Neural crest cell (in vitro differentiated cells): Measurements from ENCODE around the gene DNAJB9. TPM values are rescaled to one million over a fixed set of nuclear protein-coding genes. Genes with fewer than 3 reads are reported as not detected.

Experiments
- DNase-seq: peaks from one replicate; pipeline ENCODE4 v3.0.0; 2021; ENCODE audit warnings: low read depth, mixed read lengths, low spot score
- H3K27ac Mint-ChIP-seq: one replicate; pipeline ENCODE4 v1.8.0; 2021; ENCODE audit warnings: mild to moderate bottlenecking, mixed read lengths; ENCODE audit not compliant: unreplicated experiment
- H3K27me3 Mint-ChIP-seq: 2 replicates; pipeline ENCODE4 v1.8.0; 2021; ENCODE audit warnings: low read depth, mild to moderate bottlenecking, mixed read lengths
- H3K36me3 Mint-ChIP-seq: 2 replicates; pipeline ENCODE4 v1.8.0; 2021; ENCODE audit warnings: low read depth, mild to moderate bottlenecking, mixed read lengths
- H3K4me1 Mint-ChIP-seq: 2 replicates; pipeline ENCODE4 v1.8.0; 2021; ENCODE audit warnings: mixed read lengths
- H3K4me3 Mint-ChIP-seq: one replicate; pipeline ENCODE4 v1.8.0; 2021; ENCODE audit warnings: mild to moderate bottlenecking, mixed read lengths
- H3K9me3 Mint-ChIP-seq: 2 replicates; pipeline ENCODE4 v1.8.0; 2021; ENCODE audit warnings: mixed read lengths
- CTCF ChIP-seq: fragments of 200-600 bp; sonication (generic); conservative IDR thresholded peaks from 2 replicates; pipeline ENCODE4 v1.5.0; 2021; ENCODE audit warnings: antibody characterized with exemption, mild to moderate bottlenecking
- long read RNA-seq: library from polyadenylated mRNA; unstranded; transcript quantifications from one replicate; pipeline ENCODE4 v2.0.0, GENCODE V29; 2020
- total RNA-seq: library from RNA; stranded (reverse); gene quantifications from 2 replicates; pipeline ENCODE4 v1.2.1, GENCODE V29; 2021

The DNAJB9 gene
- total RNA-seq, result 9.5 and 10.0 TPM in 2 replicates
- long read RNA-seq, transcript DNAJB9-201 (3 exons, 2,715 nt), result major isoform, 65 of 69 reads
- long read RNA-seq, partial matches to known transcripts, result 3 of 69 reads
- long read RNA-seq, other reads (novel, unspliced or antisense), result 0 of 69 reads

- peaks cover 10% of the 10 kb centered on the region for H3K36me3 Mint-ChIP-seq
- H3K4me1 Mint-ChIP-seq, result peaks cover 37% of the 10 kb centered on the region
- TF ChIP-seq CTCF, result no peak
- peak within 1 kb of the TSS; percentile 93 for H3K4me3 Mint-ChIP-seq
- H3K27ac Mint-ChIP-seq, result peak within 1 kb of the TSS; percentile 99
- peak; percentile 96 for DNase-seq
- no peaks in the 10 kb centered on the region for H3K9me3 Mint-ChIP-seq
- no peaks in the 10 kb centered on the region for H3K27me3 Mint-ChIP-seq
These were observed at the start of gene DNAJB9, which contains the start of gene THAP5 for GRCh38 chr7:108569381-108570145. DNAJB9 (plus strand) TSS chr7:108569874; CDS start chr7:108571727, 1,853 bp downstream. THAP5 (minus strand) TSS chr7:108569706; CDS start chr7:108569569, 137 bp downstream.

- Mint-ChIP-seq H3K4me1 (peaks cover 28% of the 10 kb centered on the region), H3K27me3 (no peaks in the 10 kb centered on the region), H3K36me3 (peaks cover under 1% of the 10 kb centered on the region), H3K9me3 (no peaks in the 10 kb centered on the region), H3K27ac (no peak overlapping the region), H3K4me3 (peak overlapping the region; percentile 94)
- TF ChIP-seq CTCF, result no peak
- no peak for DNase-seq
These were observed 46.9 kb upstream of the DNAJB9 start for GRCh38 chr7:108522780-108523179.

GRCh38 chr7:108525327-108525984 lies 44.2 kb upstream of the DNAJB9 start:
- Mint-ChIP-seq H3K36me3 (no peaks in the 10 kb centered on the region), H3K27ac (peak overlapping the region; percentile 97), H3K4me3 (peak overlapping the region; percentile 94), H3K27me3 (no peaks in the 10 kb centered on the region), H3K9me3 (no peaks in the 10 kb centered on the region), H3K4me1 (peaks cover 32% of the 10 kb centered on the region)
- no peak for TF ChIP-seq CTCF
- no peak for DNase-seq

GRCh38 chr7:108525985-108526767 lies 43.5 kb upstream of the DNAJB9 start, which contains the start of gene PNPLA8:
PNPLA8 (minus strand) TSS chr7:108526135; CDS start chr7:108515491, 10,644 bp downstream.
- Mint-ChIP-seq H3K27me3 (no peaks in the 10 kb centered on the region), H3K36me3 (no peaks in the 10 kb centered on the region), H3K9me3 (no peaks in the 10 kb centered on the region), H3K4me1 (peaks cover 31% of the 10 kb centered on the region), H3K27ac (peak within 1 kb of the TSS; percentile 97), H3K4me3 (peak within 1 kb of the TSS; percentile 94)
- peak; percentile 99 for DNase-seq
- no peak for TF ChIP-seq CTCF

- Mint-ChIP-seq H3K27me3 (no peaks in the 10 kb centered on the region), H3K27ac (peak overlapping the region; percentile 97), H3K4me3 (peak overlapping the region; percentile 94), H3K9me3 (no peaks in the 10 kb centered on the region), H3K4me1 (peaks cover 27% of the 10 kb centered on the region), H3K36me3 (no peaks in the 10 kb centered on the region)
- TF ChIP-seq CTCF, result no peak
- DNase-seq, result no peak
These were observed 43.0 kb upstream of the DNAJB9 start for GRCh38 chr7:108526768-108527017.
